HG03439 (cell line): ENCODE measurements around the gene CRAMP1.
"Not testable (repeated sequence)": the region's sequence is repeated elsewhere in the genome, so short reads cannot be mapped to it uniquely, and the experiment has no call there.

ENCODE experiments used
- ATAC-seq: cut with Tn5 transposase; IDR thresholded peaks from one replicate; pipeline ENCODE4 v1.9.1; 2021; ENCODE audit warnings: mild to moderate bottlenecking, moderate library complexity; ENCODE audit not compliant: unreplicated experiment

Gene CRAMP1

GRCh38 chr16:1612320-1613111, at the start of gene CRAMP1:
Gene CRAMP1 (plus strand): TSS chr16:1612360. CDS start chr16:1614640, 2,280 bp downstream.
- ATAC-seq, result no peak

GRCh38 chr16:1563786-1564185, 48.4 kb upstream of the CRAMP1 start:
- ATAC-seq, result no peak

- ATAC-seq, result no peak
Observed at GRCh38 chr16:1564325-1564724, 47.8 kb upstream of the CRAMP1 start.

GRCh38 chr16:1565083-1565805, 46.9 kb upstream of the CRAMP1 start:
- no peak for ATAC-seq

- ATAC-seq, result no peak
Observed at GRCh38 chr16:1567988-1568387, 44.2 kb upstream of the CRAMP1 start.

GRCh38 chr16:1571012-1571671, 41.0 kb upstream of the CRAMP1 start:
- ATAC-seq, result no peak

- no peak for ATAC-seq
Observed at GRCh38 chr16:1572673-1573072, 39.5 kb upstream of the CRAMP1 start.

GRCh38 chr16:1573301-1573700, 38.9 kb upstream of the CRAMP1 start:
- ATAC-seq, result no peak

GRCh38 chr16:1575578-1575977, 36.6 kb upstream of the CRAMP1 start:
- no peak for ATAC-seq

- no peak for ATAC-seq
Observed at GRCh38 chr16:1579214-1579613, 32.9 kb upstream of the CRAMP1 start.

- no peak for ATAC-seq
Observed at GRCh38 chr16:1580256-1580655, 31.9 kb upstream of the CRAMP1 start.

- no peak for ATAC-seq
Observed at GRCh38 chr16:1580956-1581355, 31.2 kb upstream of the CRAMP1 start.

GRCh38 chr16:1581804-1582203, 30.4 kb upstream of the CRAMP1 start:
- no peak for ATAC-seq

- no peak for ATAC-seq
Observed at GRCh38 chr16:1583180-1583579, 29.0 kb upstream of the CRAMP1 start.

GRCh38 chr16:1584926-1585484, 27.2 kb upstream of the CRAMP1 start:
- no peak for ATAC-seq

GRCh38 chr16:1590366-1590765, 21.8 kb upstream of the CRAMP1 start:
- ATAC-seq, result no peak

- no peak for ATAC-seq
Observed at GRCh38 chr16:1590930-1591705, 21.0 kb upstream of the CRAMP1 start.

GRCh38 chr16:1592446-1592845, 19.7 kb upstream of the CRAMP1 start:
- ATAC-seq, result no peak

GRCh38 chr16:1595511-1595910, 16.6 kb upstream of the CRAMP1 start:
- not testable (repeated sequence) for ATAC-seq

GRCh38 chr16:1596516-1596915, 15.6 kb upstream of the CRAMP1 start:
- ATAC-seq, result no peak

- no peak for ATAC-seq
Observed at GRCh38 chr16:1597154-1597553, 15.0 kb upstream of the CRAMP1 start.
